NCI-H510A treated with DMSO at 0.1 percent for 48 hours (cell line): Measurements from ENCODE around the gene ETV5.
A peak's percentile ranks its signal among the peaks of the same experiment; 100 is the strongest.

ENCODE experiments used
- DNase-seq: peaks from one replicate; lab custom pipeline; 2025; lab: John Stamatoyannopoulos, UW

ETV5 gene

DNA sequence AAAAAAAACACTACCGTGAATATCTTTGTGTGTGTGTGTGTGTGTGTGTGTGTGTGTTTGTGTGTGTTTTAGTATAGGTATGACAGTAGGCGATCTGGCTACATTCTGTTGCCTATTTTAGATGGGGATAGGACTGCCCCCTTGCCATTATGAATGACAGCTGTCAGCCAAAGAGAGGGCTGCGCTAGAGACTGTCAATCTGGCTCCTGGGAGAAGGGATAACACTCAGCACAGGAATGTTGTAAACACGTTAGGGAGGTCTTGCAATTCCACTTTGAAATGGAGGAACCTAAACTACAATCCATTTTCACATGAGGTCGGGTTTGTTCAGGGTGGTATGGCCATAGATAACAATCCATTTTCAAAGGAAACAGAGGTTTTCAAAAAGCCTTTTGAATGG, 14.1 kb upstream of the ETV5 start:
- no peak for DNase-seq

DNA sequence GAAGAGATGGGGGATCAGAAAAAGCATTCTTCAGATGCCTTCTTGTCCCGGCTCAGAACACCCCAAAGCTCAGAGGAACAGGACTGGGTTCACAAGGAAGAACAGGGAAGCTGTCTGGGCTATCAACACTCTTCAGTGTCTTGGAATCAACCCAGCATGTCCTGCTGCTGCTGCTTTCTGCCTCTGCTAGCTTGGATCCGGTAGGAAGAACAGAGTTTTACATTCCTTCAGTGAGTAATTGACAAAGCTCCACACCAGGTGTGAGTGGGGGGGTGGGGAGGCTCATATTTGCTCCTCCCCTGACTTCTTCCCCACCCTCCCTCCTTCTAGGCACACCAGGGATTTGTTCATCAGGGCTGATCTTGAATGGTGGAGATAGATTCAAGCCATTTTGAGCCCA, 13.1 kb upstream of the ETV5 start:
- DNase-seq, result no peak

DNA sequence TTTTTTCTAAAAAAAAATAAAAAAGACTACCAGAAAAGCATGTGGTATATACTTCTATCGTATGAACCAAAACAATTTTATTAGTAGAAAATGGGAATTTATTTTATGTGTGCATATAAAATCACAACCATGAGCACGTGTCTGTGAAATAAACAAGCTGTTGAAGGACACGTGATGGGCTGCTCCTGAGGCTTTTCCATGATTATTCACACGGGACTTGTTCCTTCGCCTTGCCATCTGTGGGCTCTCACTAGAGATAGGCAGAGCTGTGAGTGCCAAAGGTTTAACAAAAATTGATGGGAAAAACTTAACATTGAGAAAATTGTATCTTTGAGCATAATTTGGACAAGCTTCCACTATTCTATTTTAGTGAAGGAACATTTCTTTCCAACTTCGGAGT, 12.4 kb upstream of the ETV5 start:
- no peak for DNase-seq

DNA sequence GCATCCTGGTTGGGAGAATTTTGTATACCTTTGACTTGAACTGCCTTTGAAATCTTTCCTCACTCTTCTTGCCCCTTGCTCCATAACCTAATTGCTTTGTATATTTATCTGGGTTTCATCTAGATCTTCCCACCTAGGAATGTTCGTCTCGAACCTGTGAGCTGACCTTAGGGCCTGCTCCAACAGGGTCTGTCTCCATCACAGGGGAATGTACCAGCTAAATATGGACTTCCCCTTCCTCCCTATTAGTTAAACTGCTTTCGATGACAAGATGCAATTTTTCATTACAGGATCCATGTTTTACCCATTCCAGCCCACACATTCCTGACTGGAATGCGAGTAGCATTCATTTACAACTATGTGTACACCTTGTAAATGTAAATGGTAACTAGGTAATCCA, 10.6 kb upstream of the ETV5 start:
- no peak for DNase-seq

DNA sequence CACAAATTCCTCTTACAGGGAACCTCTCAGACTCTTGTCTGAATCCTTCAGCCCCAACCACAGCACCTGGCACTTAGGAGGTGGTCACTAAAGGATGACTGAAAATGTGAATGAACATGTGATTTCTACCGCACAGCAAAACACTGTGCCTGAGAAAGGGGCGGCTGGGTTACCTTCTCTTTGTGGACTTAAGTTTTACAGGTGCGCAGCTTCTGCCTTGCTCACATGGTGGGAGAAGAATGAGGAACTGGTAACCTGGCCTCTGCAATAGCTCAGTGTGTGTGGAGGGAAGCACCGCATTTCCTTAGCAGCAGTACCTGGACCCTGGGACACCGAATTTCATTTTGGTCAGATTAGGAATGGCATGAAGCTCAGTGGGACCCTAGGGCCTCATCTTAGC, 9.8 kb upstream of the ETV5 start:
- DNase-seq, result no peak

DNA sequence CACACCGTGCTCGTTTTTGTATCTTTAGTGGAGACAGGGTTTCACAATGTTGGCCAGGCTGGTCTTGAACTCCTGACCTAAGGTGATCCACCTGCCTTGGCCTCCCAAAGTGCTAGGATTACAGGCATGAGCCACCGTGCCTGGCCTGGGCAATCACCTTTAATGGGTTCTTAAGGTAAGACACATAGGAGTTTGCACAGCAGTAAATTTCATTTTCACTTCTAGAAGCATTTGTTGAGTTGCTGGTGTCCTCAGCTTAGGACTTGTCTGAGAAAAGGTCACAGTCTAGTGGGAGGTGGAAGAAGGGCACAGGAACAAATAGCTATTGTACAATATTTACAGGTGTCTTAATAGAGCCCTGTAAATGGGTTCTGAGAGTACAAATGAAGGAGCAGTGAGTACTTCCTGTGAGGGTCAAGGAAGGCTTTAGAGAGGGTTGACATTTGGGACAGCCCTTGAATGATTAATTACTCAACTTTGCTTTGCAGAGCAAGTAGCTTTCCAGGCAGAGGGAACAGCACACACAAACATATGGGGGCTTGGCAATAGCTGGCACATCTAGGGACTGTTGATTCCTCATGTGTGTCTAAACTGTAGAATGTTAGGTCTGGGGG, 8.7 kb upstream of the ETV5 start:
- DNase-seq, result no peak

DNA sequence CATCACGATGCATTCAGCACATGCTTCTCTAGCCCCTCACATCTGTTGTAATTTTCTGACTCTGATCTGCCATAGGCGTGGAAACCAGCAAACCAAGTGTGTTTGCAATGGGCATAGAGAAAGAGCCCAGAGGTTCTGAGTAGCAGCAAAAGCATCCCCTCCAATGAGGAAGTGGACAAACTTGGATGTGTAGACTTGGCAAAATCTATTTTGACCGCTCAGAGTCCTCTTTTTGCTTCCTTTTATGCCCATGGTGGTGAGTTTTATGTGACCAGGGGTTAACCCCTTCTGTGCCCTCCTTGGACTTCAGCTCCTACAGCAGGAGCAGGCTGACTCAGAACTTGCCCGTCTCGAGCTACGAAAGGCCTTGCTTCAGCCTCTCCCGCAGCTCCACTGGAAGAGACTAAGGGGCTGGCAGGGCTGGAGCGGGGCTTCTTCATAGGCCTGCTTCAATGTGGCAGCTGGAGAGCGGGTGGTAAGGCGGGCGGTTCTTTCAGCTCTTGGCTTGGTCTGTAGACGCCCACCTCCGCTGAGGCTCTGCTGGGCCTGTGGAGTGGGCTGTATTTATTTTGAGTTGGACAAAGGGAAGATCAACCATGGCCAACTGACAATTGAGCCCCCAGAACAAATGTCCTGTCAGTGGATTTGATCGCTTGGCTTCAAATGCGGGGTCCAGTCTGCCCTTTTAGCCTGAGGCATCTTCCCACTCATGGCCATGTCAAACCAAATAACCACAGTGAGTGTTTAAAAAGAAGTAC, 6.5 kb upstream of the ETV5 start:
- DNase-seq, result no peak

DNA sequence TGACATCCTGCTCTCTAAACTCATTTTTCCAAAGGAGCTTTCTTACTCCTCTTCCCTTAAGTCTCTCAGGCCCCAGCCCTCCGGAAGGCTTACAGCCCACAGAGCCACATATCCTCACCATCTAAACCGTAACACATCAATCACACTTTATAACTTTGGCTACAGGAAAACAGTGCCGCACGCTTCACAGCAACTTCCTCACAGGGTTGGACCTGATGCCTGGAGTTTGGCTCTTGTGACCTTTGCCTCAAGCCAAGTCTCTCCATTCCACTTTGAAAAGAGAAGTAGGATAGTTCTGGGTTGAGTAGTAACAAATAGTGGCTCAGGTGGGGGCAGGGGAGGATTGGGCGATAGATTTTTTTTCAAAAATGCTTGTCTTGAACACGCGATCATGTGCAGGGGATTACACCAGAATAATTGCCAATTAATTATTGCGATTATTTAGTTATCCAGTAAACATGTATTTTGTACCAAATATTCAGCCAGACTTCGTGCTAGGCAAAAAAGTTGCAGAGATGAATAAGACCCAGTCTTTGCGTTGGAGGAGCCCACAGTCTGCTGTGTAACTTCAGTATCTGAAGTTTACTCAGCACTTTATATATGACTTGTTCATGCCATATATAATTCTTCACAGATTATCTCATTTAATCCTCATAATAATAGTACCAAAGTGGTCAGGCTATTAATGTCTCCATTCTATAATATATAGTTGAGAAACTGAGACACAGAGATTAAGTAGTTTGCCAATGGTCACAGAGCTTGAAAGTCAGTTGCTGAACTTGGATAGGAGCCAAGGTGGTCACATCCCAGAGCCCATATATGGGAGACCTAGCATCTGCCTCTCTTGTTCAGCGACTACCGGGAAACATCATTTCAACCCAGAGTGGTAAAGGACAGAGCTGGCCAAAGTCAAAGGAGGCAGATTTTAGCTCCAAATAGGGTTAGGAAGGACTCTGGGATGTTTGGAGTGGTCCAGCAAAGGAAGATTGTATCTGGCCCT, 2.4 kb upstream of the ETV5 start:
- no peak for DNase-seq

DNA sequence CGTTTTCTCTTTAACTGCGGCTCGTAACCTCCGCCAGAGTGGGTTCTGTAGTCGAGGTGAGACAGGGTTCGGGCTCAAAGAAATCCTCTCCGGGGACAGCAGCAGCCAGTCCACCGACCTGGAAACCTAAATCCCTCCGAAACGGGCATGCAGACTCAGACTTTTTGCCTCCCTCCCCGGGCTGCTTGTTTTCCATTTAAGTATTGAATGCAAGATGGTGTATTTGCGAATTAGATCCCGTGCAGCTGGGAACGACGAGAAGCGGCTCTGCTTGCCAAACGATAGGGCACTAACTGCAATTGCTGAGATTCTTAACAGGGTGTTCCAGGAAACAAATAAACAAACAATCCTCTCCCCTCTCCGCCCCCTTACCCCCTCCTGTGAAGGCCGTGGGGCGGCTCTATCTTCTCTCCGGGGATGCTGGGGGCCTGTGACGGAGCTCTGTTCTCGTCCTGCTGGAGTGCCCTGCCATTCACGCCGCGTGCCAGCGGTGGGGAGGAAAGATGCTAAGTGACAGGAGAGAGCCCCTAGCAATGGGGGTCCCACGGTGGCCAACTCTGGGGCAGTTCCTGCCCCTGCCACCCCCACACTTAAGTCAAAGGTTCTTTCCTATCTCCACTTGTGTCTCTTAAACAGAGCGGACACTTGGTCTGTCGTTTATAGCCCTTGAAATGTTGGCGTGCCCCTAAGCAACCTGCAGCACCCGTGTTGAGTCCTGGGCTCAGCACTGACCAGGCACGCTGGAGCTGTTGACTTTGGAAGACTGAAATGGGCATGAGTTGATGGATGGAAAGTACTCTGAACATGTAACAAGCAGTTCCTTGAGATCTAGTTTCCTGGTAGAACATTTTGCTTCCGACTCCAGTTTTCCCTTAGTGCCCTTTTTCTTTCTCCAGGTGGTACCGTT, 1.3 kb upstream of the ETV5 start:
- peak; percentile 64 for DNase-seq

DNA sequence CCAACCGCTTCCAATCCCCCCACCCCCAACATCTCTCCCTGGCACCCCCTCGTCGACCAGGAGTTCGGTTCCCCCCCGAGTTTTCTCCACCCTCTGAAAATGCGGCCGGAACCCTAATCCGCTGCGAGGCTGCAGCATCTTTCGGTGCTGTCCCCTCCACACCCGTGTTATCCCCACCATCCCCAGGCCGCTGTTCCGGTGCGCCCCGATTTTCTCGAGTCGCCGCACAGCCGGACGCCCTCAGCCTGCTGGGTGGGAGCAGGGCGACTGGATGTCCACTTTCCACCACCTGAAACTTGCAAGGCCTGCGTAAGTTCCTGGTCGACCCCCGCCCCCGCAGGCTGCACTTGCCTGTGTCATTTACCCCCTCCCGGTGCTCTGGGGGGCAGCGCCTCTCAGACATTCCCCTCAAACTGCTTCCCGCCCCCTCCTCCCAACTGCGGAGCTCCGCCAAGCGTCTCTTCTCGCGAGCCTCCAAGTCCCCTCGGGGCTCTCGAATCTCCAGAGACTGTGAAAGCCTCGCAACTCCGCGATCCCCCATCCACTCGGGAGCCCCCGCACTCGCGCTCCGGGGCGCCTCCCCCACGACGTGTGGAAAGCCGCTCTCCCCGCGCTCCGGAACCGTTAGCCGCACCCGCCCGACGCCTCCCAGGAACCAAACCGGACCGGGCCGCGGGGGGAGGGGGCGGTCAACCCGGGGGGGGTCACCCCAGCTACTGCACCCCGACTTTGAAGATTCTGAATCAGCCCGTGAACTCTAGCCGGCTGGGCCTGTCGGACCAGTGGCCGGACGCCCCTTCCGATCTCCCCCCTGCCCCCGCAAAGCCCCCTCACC, 566 bp downstream of the ETV5 start:
- no peak for DNase-seq

DNA sequence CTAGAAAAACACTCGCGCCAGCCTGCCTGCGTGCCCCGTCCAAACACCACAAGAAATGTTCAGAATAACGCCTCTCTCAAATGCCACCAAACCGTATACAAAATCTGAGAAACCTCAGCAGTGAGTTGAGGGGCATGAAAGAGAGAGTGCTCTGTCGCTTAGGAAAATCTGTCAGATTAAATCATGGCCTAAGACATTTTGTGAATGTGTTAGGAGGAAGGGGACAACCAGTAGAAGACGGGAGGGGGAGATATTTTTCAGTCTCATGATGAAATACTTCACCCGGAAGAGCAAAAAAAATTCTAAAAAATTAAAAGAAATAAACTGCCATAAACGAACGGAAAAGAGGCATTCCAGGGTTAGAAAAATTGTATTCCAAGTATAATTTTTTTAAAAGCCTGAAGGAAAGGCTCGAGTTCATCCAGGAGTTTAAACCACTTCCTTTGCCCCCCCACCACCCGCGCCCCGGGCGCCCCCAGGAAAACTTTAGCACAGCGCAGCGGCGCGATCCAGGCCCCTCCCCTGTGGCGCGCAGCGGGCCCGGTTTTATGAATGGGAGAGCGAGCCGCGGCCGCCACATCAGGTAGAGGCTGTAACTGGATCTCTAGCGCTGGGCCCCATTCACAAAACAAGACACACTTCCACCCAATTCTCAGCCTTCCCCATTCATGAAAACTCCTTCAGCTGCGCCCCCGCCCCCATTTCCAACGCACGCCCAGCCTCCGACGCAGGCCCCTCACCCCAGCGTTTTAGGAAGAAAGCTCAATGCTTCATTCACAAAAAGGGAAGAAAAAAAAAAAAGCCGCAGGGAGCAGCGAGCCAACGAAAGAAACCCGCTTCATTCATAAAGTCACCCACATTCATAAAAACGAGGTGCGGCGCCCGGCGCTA, 1.4 kb downstream of the ETV5 start:
- DNase-seq, result peak; percentile 56

DNA sequence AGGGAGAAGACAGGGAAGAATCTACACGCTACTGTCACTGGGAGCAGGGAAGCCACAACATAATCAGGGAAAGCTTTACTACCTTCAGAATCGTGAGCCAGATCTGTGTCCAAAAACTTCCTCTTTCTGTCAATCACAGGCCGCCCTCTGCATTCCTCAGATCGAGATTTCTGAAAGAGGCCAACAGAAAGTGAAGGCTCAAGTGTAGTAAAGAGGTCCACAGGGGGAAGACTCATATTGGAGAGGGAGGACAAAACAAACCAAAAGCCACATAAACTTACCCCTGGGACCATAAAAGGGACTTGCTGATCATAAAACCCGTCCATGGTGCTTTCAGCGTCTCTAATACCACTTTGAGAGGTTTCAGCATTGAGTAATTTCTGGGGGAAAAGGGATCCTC, 3.3 kb downstream of the ETV5 start:
- no peak for DNase-seq

DNA sequence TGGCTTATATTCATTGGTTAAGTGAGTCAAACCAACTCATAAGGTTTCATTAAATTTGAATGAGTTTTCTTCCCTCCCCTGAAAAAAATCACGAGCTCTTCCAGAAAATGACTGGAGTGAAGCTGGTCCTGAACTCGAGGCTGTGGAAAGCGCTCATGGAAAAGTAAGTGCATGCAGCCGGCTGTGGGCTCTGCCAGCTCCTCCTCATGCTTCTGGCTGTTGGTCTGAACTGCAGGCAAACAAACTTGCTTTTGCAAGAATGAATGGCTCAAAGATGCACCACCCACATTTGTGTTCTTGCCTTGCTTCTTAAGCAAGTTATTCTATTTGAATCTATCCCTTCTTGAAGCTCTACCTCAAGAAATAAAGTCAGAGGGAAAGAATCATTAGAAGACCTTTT, 6.2 kb downstream of the ETV5 start:
- DNase-seq, result no peak

DNA sequence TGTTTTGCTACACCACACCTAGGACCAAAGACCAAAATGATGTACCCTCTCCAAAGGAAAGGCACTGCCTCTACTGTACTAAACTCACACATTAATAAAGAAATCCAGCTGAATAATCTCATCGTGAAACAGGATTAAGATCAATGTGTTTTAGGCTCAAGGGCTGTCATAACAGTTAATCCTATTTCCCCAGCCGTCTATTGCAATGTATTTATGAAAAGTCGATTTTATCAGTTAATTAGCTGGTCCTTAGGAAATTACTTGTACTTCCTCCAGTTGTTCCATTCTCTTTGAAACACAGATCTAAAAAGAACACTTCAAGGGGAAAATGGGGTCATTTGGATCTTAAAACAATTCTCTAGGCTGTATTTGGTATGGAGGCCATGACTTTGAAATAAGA, 8.5 kb downstream of the ETV5 start:
- no peak for DNase-seq

DNA sequence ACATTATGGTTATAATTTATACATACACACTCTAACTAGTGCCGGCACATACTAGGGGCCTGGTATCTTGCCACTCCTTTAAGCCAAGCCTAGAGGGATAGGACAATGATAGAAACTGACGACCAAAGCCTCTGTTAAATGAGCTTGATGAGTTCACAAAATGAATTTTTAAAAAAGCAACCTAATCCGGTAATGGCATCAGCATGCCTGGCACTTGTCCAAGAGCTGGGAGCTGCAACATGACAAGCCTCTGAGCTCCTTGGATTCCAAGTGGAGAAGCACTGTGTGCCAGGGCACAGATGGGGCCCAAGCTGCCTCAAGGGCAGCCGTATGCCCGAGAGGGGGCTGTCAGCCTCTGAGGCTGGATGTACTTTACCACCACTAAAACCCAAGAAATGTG, 9.7 kb downstream of the ETV5 start:
- DNase-seq, result no peak

DNA sequence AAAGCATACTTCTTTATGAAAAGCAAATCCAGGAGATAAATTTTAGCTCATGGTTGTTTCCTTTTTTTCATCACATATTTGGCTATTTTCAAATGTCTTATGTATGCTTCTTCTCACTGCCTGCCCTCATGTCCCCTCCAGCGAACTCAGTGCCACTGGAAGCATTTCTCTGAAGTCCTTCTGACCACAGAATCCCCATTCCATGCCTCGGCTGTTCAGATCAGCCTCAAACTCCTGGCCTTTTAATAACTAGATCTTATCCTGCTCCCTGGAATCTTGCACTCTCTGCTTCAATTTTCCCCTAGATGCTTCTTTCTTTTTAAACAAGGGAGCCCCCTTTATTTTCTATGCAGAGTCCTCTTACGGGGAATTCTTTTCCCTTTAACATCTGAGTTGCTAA, 10.1 kb downstream of the ETV5 start:
- DNase-seq, result no peak

DNA sequence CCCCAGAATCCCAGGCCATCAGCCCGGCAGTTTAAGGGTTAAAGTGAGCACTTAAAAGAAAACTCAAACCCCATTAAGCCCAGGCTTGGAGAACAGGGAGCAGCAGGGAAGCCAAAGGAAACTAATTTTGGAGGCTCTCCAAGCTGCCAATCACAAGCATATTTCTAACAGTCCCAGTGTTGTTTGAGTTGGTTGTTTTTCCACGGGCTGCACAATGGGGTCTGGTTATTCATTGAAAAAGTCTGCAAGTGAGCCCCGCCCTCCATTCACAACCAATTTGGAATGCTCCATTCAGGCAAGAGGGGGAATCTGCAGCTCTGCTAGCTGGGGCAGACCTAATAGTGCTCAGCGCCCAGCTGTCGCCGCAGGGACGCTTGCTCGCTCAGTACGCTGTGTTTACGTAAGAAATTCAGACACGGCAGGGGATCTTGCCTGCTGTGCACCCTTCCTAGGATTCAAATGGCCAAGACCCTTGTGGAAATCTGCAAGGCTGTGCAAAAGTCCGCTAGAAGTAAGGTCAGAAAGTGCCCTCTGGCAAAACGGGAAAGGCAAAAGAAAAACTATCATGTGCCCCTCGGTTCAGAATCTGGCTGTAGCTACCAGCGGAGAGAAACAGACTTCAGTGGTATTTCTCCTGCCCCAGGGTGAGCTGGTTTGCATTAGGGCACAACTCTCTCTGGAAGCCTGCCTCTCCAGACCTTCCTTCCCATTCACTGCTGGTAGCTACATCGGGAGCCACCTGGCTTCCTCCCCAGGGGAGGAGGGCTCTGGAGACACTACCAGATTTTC, 11.0 kb downstream of the ETV5 start:
- DNase-seq, result peak; percentile 90

DNA sequence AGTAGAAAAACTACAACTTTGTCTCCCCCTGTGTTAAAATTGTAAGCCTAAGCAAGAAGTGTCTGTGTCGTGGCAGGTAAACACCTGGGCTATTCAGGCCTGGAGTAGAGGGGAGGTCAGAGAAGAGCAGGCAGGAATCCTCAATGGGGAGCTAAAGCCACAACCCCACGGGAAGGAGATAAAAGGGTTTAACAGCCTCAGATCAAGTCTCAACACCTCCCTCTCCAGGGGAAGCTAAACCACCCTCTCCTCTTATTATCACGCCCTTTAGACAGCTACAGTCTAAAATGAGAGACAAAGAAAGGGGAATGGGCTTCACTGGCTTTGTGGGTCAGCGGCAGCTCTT, 11.6 kb downstream of the ETV5 start:
- DNase-seq, result peak; percentile 61

DNA sequence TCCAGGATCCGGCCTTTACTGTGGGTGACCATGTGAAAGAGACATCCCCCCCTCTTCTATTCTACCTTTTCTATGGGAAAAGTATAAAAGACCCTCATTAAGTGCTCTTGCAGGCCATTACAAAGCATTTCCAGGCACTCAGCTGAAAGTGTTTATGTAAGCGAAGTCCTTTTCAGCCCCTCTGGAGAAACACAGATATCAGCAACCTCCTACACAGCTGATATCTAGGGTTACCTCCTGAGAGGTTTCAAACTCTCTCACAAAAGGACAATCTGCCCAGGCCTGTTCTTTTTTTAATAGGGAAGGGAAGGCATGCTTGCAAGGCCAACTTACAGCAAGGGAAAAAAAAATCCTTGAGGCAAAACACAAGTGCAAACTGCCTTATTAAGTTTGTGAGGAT, 12.6 kb downstream of the ETV5 start:
- DNase-seq, result no peak
